ENCODE data around the gene DAPK2.

Gene DAPK2

GRCh38 chr15:63969652-63970421 lies 76.4 kb downstream of the DAPK2 start (continued):
- TF ChIP-seq CREB5 (CRISPR knock-in tag; IDR thresholded peaks at IDR 0.05; ENCODE audit: low read depth) (no peak), RARB (CRISPR knock-in tag; IDR thresholded peaks at IDR 0.05) (no peak)

GRCh38 chr15:63968700-63969099 lies 77.6 kb downstream of the DAPK2 start:
- TF ChIP-seq ZNF565 (CRISPR knock-in tag; conservative IDR thresholded peaks at IDR 0.05; ENCODE audit: low read depth) (no peak), OSR1 (CRISPR knock-in tag; IDR thresholded peaks at IDR 0.05) (no peak), SNAI2 (CRISPR knock-in tag; IDR thresholded peaks at IDR 0.05) (no peak), ZNF70 (CRISPR knock-in tag; IDR thresholded peaks at IDR 0.05) (no peak), TCF4 (CRISPR knock-in tag; IDR thresholded peaks at IDR 0.05; ENCODE audit: borderline replicate concordance) (no peak), ZFP3 (CRISPR knock-in tag; IDR thresholded peaks at IDR 0.05) (no peak), BACH2 (CRISPR knock-in tag; IDR thresholded peaks at IDR 0.05; ENCODE audit: borderline replicate concordance) (no peak), ISL1 (CRISPR knock-in tag; IDR thresholded peaks at IDR 0.05) (no peak), ZC3H10 (CRISPR knock-in tag; IDR thresholded peaks at IDR 0.05) (no peak)
- ATAC-seq = no peak

GRCh38 chr15:63968122-63968524 lies 78.2 kb downstream of the DAPK2 start:
- TF ChIP-seq BACH2 (CRISPR knock-in tag; IDR thresholded peaks at IDR 0.05; ENCODE audit: borderline replicate concordance) (no peak), RARB (CRISPR knock-in tag; IDR thresholded peaks at IDR 0.05) (no peak), POU6F1 (CRISPR knock-in tag; IDR thresholded peaks at IDR 0.05; ENCODE audit: borderline replicate concordance, low read depth) (no peak), ARNTL (CRISPR knock-in tag; IDR thresholded peaks at IDR 0.05; ENCODE audit: borderline replicate concordance, low read depth) (no peak), ZNF8 (CRISPR knock-in tag; IDR thresholded peaks at IDR 0.05) (no peak), ZNF565 (CRISPR knock-in tag; conservative IDR thresholded peaks at IDR 0.05; ENCODE audit: low read depth) (no peak), SNAI2 (CRISPR knock-in tag; IDR thresholded peaks at IDR 0.05) (no peak), CSRNP3 (CRISPR knock-in tag; IDR thresholded peaks at IDR 0.05) (no peak), ZFP3 (CRISPR knock-in tag; IDR thresholded peaks at IDR 0.05) (no peak), TOX (CRISPR knock-in tag; IDR thresholded peaks at IDR 0.05; ENCODE audit: borderline replicate concordance) (no peak), OSR1 (CRISPR knock-in tag; IDR thresholded peaks at IDR 0.05) (no peak), ZC3H10 (CRISPR knock-in tag; IDR thresholded peaks at IDR 0.05) (no peak), PPARA (CRISPR knock-in tag; IDR thresholded peaks at IDR 0.05; ENCODE audit: borderline replicate concordance) (no peak), PATZ1 (CRISPR knock-in tag; IDR thresholded peaks at IDR 0.05; ENCODE audit: borderline replicate concordance) (no peak), GLIS3 (CRISPR knock-in tag; IDR thresholded peaks at IDR 0.05) (no peak), ZNF70 (CRISPR knock-in tag; IDR thresholded peaks at IDR 0.05) (no peak)
- ATAC-seq = no peak

- no peak for ATAC-seq
- TF ChIP-seq CSDC2 (CRISPR knock-in tag; IDR thresholded peaks at IDR 0.05) = no peak
- TF ChIP-seq ZNF8 (CRISPR knock-in tag; IDR thresholded peaks at IDR 0.05) = no peak
- TF ChIP-seq CREB5 (CRISPR knock-in tag; IDR thresholded peaks at IDR 0.05; ENCODE audit: low read depth) = no peak
- TF ChIP-seq ZC3H10 (CRISPR knock-in tag; IDR thresholded peaks at IDR 0.05) = no peak
- TF ChIP-seq PATZ1 (CRISPR knock-in tag; IDR thresholded peaks at IDR 0.05; ENCODE audit: borderline replicate concordance) = no peak
- TF ChIP-seq OSR1 (CRISPR knock-in tag; IDR thresholded peaks at IDR 0.05) = no peak
- TF ChIP-seq TCF4 (CRISPR knock-in tag; IDR thresholded peaks at IDR 0.05; ENCODE audit: borderline replicate concordance) = no peak
- no peak for TF ChIP-seq ZFP30 (CRISPR knock-in tag; IDR thresholded peaks at IDR 0.05)
- no peak for TF ChIP-seq POU6F1 (CRISPR knock-in tag; IDR thresholded peaks at IDR 0.05; ENCODE audit: borderline replicate concordance, low read depth)
- TF ChIP-seq BACH2 (CRISPR knock-in tag; IDR thresholded peaks at IDR 0.05; ENCODE audit: borderline replicate concordance) = no peak
- no peak for TF ChIP-seq ZNF70 (CRISPR knock-in tag; IDR thresholded peaks at IDR 0.05)
- no peak for TF ChIP-seq ISL1 (CRISPR knock-in tag; IDR thresholded peaks at IDR 0.05)
- no peak for TF ChIP-seq PPARA (CRISPR knock-in tag; IDR thresholded peaks at IDR 0.05; ENCODE audit: borderline replicate concordance)
- no peak for TF ChIP-seq ARNTL (CRISPR knock-in tag; IDR thresholded peaks at IDR 0.05; ENCODE audit: borderline replicate concordance, low read depth)
- TF ChIP-seq SNAI2 (CRISPR knock-in tag; IDR thresholded peaks at IDR 0.05) = no peak
These were observed 78.7 kb downstream of the DAPK2 start for GRCh38 chr15:63967616-63968015.
